AG10803 (cell line): ENCODE results near the gene A1CF.
A peak's percentile ranks its signal among the peaks of the same experiment; 100 is the strongest.

Experiments
- DNase-seq: peaks from one replicate; pipeline ENCODE4 v3.0.0; 2010; ENCODE audit warnings: low read depth
- H3K4me3 ChIP-seq: 2 replicates; pipeline ENCODE4 v1.5.1; 2011; ENCODE audit warnings: mild to moderate bottlenecking, low read length, control low read depth
- CTCF ChIP-seq: conservative IDR thresholded peaks from 2 replicates; pipeline ENCODE4 v1.5.1; 2011; ENCODE audit warnings: mild to moderate bottlenecking, low read length, control low read depth, inconsistent platforms

The A1CF gene

GRCh38 chr10:50809596-50809995 is 75.8 kb downstream of the A1CF start:
- H3K4me3 ChIP-seq = no peak overlapping the region
- TF ChIP-seq CTCF = no peak
- peak; percentile 46 for DNase-seq

GRCh38 chr10:50807851-50808776 is 77.3 kb downstream of the A1CF start:
- TF ChIP-seq CTCF = no peak
- DNase-seq = peak; percentile 76
- no peak overlapping the region for H3K4me3 ChIP-seq

- TF ChIP-seq CTCF = no peak
- peak; percentile 6 for DNase-seq
- no peak overlapping the region for H3K4me3 ChIP-seq
Observed at GRCh38 chr10:50805981-50806622, 79.3 kb downstream of the A1CF start.

GRCh38 chr10:50799595-50799994 is 85.8 kb downstream of the A1CF start:
- no peak for TF ChIP-seq CTCF
- no peak for DNase-seq
- H3K4me3 ChIP-seq = no peak overlapping the region

- no peak for DNase-seq
Observed at GRCh38 chr10:50798297-50798696, 87.1 kb downstream of the A1CF start.

GRCh38 chr10:50796693-50797092 is 88.7 kb downstream of the A1CF start:
- no peak for DNase-seq
- no peak overlapping the region for H3K4me3 ChIP-seq
- no peak for TF ChIP-seq CTCF

More at GRCh38 chr10:50798297-50798696, 87.1 kb downstream of the A1CF start:
- TF ChIP-seq CTCF = no peak
- H3K4me3 ChIP-seq = no peak overlapping the region
